WTC11 (cell line): ENCODE results near the gene PRICKLE1. TPM values are rescaled to one million over a fixed set of nuclear protein-coding genes. Genes with fewer than 3 reads are reported as not detected.

Experiments
- ATAC-seq: fragments of 200-7000 bp; cut with Tn5 transposase; 2 replicates; pipeline ENCODE4 v1.10.0; 2021; ENCODE audit warnings: mild to moderate bottlenecking, moderate library complexity
- CTCF ChIA-PET: fragments of 300-600 bp; sonication (Branson Sonifier 250); formaldehyde crosslinking; loops from one replicate; lab custom pipeline; 2021; ENCODE audit warnings: antibody characterized with exemption; lab: Charles Lee
- POLR2A ChIA-PET: fragments of 350-600 bp; sonication (Branson Sonifier 250); formaldehyde crosslinking; loops from one replicate; lab custom pipeline; 2021; ENCODE audit warnings: antibody characterized with exemption; lab: Charles Lee
- DNase-seq: peaks from one replicate; pipeline ENCODE4 v3.0.0; 2021; ENCODE audit warnings: low spot score
- H3K27ac Mint-ChIP-seq: 2 replicates; pipeline ENCODE4 v1.8.0; 2021; ENCODE audit warnings: mixed read lengths
- H3K27me3 Mint-ChIP-seq: 2 replicates; pipeline ENCODE4 v1.8.0; 2021; ENCODE audit warnings: low read depth, mild to moderate bottlenecking, moderate library complexity, mixed read lengths
- H3K36me3 Mint-ChIP-seq: 2 replicates; pipeline ENCODE4 v1.8.0; 2021; ENCODE audit warnings: mixed read lengths
- H3K4me1 Mint-ChIP-seq: 2 replicates; pipeline ENCODE4 v1.8.0; 2022; ENCODE audit warnings: mixed read lengths
- H3K4me3 Mint-ChIP-seq: 2 replicates; pipeline ENCODE4 v1.8.0; 2021; ENCODE audit warnings: mild to moderate bottlenecking, moderate library complexity, mixed read lengths
- H3K9me3 Mint-ChIP-seq: 2 replicates; pipeline ENCODE4 v1.8.0; 2021; ENCODE audit warnings: mixed read lengths
- AFF4 ChIP-seq: sonication (generic); formaldehyde crosslinking; IDR thresholded peaks from 2 replicates; pipeline ENCODE4 v1.8.1; 2023; ENCODE audit warnings: mild to moderate bottlenecking, missing genetic modification reagents, borderline replicate concordance
- CDX4 ChIP-seq: fragments of 250-450 bp; sonication (Bioruptor Pico); IDR thresholded peaks from 2 replicates; pipeline ENCODE4 v1.9.0; 2021; ENCODE audit warnings: moderate library complexity, mild to moderate bottlenecking, inconsistent platforms, borderline replicate concordance
- E2F5 ChIP-seq: sonication (generic); formaldehyde crosslinking; IDR thresholded peaks from 2 replicates; pipeline ENCODE4 v1.8.1; 2022; ENCODE audit warnings: mild to moderate bottlenecking, moderate library complexity, missing genetic modification reagents
- IRF2 ChIP-seq: sonication (generic); formaldehyde crosslinking; IDR thresholded peaks from 2 replicates; pipeline ENCODE4 v1.8.0; 2022; ENCODE audit warnings: low read depth, missing genetic modification reagents, borderline replicate concordance
- JAZF1 ChIP-seq: fragments of 250-450 bp; sonication (Bioruptor Pico); IDR thresholded peaks from 2 replicates; pipeline ENCODE4 v1.9.0; 2021; ENCODE audit warnings: moderate library complexity, mild to moderate bottlenecking, inconsistent platforms
- KAT7 ChIP-seq: sonication (generic); formaldehyde crosslinking; IDR thresholded peaks from 2 replicates; pipeline ENCODE4 v1.8.1; 2023; ENCODE audit warnings: missing genetic modification reagents, mild to moderate bottlenecking, borderline replicate concordance
- NFATC4 ChIP-seq: fragments of 250-450 bp; sonication (Bioruptor Pico); IDR thresholded peaks from 2 replicates; pipeline ENCODE4 v1.9.0; 2021; ENCODE audit warnings: mild to moderate bottlenecking
- NFE2L1 ChIP-seq: sonication (generic); formaldehyde crosslinking; IDR thresholded peaks from 2 replicates; pipeline ENCODE4 v1.8.1; 2023; ENCODE audit warnings: missing genetic modification reagents
- NR3C1 ChIP-seq: sonication (generic); formaldehyde crosslinking; conservative IDR thresholded peaks from 2 replicates; pipeline ENCODE4 v1.8.1; 2023; ENCODE audit warnings: low read depth, mild to moderate bottlenecking, missing genetic modification reagents
- SOX15 ChIP-seq: fragments of 250-450 bp; sonication (Bioruptor Pico); IDR thresholded peaks from 2 replicates; pipeline ENCODE4 v1.9.0; 2021; ENCODE audit warnings: mild to moderate bottlenecking
- TCF7 ChIP-seq: sonication (generic); formaldehyde crosslinking; IDR thresholded peaks from 2 replicates; pipeline ENCODE4 v1.8.0; 2022; ENCODE audit warnings: mild to moderate bottlenecking, low read depth, missing genetic modification reagents, moderate library complexity
- TP53 ChIP-seq: sonication (generic); formaldehyde crosslinking; IDR thresholded peaks from 2 replicates; pipeline ENCODE4 v1.8.1; 2023; ENCODE audit warnings: mild to moderate bottlenecking, missing genetic modification reagents
- ZNF219 ChIP-seq: sonication (generic); formaldehyde crosslinking; IDR thresholded peaks from 2 replicates; pipeline ENCODE4 v1.8.0; 2023; ENCODE audit warnings: missing genetic modification reagents, mild to moderate bottlenecking, borderline replicate concordance
- total RNA-seq: library from RNA; stranded (reverse); gene quantifications from 3 replicates; pipeline ENCODE4 v1.2.3, GENCODE V29; 2021
- TF ChIP-seq, protein P1 (sequence below): sonication (generic); formaldehyde crosslinking; IDR thresholded peaks from 2 replicates; pipeline ENCODE4 v1.8.0; 2023; ENCODE audit warnings: mild to moderate bottlenecking, missing genetic modification reagents
- TF ChIP-seq, protein P2 (sequence below): fragments of 250-450 bp; sonication (Bioruptor Pico); IDR thresholded peaks from 2 replicates; pipeline ENCODE4 v1.9.0; 2021; ENCODE audit warnings: mild to moderate bottlenecking, borderline replicate concordance
- TF ChIP-seq, protein P3 (sequence below): sonication (generic); formaldehyde crosslinking; IDR thresholded peaks from 2 replicates; pipeline ENCODE4 v1.8.0; 2023; ENCODE audit warnings: missing genetic modification reagents

Gene PRICKLE1
- total RNA-seq, 1 experiment from 2014 or later, result 11.7 TPM

- H3K4me3 Mint-ChIP-seq, result no peak overlapping the region
- ChIA-PET CTCF (interaction anchor here (1.4 kb wide), 1 partner anchor 103 kb away, joined by 3 read pairs; no protein-coding TSS in a partner anchor), POLR2A (no interaction called here)
- ATAC-seq (no peak), DNase-seq (no peak)
- peaks cover 4% of the 10 kb centered on the region; the same call in 1 of the 2 replicates for H3K27me3 Mint-ChIP-seq
- TF ChIP-seq CDX4 (CRISPR knock-in tag), result no peak
- TF ChIP-seq, protein P1, sequence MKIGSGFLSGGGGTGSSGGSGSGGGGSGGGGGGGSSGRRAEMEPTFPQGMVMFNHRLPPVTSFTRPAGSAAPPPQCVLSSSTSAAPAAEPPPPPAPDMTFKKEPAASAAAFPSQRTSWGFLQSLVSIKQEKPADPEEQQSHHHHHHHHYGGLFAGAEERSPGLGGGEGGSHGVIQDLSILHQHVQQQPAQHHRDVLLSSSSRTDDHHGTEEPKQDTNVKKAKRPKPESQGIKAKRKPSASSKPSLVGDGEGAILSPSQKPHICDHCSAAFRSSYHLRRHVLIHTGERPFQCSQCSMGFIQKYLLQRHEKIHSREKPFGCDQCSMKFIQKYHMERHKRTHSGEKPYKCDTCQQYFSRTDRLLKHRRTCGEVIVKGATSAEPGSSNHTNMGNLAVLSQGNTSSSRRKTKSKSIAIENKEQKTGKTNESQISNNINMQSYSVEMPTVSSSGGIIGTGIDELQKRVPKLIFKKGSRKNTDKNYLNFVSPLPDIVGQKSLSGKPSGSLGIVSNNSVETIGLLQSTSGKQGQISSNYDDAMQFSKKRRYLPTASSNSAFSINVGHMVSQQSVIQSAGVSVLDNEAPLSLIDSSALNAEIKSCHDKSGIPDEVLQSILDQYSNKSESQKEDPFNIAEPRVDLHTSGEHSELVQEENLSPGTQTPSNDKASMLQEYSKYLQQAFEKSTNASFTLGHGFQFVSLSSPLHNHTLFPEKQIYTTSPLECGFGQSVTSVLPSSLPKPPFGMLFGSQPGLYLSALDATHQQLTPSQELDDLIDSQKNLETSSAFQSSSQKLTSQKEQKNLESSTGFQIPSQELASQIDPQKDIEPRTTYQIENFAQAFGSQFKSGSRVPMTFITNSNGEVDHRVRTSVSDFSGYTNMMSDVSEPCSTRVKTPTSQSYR (CRISPR knock-in tag), result no peak
- TF ChIP-seq NFE2L1, result no peak
- no peak for TF ChIP-seq AFF4 (CRISPR knock-in tag)
- TF ChIP-seq, protein P2, sequence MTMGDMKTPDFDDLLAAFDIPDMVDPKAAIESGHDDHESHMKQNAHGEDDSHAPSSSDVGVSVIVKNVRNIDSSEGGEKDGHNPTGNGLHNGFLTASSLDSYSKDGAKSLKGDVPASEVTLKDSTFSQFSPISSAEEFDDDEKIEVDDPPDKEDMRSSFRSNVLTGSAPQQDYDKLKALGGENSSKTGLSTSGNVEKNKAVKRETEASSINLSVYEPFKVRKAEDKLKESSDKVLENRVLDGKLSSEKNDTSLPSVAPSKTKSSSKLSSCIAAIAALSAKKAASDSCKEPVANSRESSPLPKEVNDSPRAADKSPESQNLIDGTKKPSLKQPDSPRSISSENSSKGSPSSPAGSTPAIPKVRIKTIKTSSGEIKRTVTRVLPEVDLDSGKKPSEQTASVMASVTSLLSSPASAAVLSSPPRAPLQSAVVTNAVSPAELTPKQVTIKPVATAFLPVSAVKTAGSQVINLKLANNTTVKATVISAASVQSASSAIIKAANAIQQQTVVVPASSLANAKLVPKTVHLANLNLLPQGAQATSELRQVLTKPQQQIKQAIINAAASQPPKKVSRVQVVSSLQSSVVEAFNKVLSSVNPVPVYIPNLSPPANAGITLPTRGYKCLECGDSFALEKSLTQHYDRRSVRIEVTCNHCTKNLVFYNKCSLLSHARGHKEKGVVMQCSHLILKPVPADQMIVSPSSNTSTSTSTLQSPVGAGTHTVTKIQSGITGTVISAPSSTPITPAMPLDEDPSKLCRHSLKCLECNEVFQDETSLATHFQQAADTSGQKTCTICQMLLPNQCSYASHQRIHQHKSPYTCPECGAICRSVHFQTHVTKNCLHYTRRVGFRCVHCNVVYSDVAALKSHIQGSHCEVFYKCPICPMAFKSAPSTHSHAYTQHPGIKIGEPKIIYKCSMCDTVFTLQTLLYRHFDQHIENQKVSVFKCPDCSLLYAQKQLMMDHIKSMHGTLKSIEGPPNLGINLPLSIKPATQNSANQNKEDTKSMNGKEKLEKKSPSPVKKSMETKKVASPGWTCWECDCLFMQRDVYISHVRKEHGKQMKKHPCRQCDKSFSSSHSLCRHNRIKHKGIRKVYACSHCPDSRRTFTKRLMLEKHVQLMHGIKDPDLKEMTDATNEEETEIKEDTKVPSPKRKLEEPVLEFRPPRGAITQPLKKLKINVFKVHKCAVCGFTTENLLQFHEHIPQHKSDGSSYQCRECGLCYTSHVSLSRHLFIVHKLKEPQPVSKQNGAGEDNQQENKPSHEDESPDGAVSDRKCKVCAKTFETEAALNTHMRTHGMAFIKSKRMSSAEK (CRISPR knock-in tag), result no peak
- no peak for TF ChIP-seq SOX15 (CRISPR knock-in tag)
- TF ChIP-seq KAT7 (CRISPR knock-in tag), result no peak
- no peak for TF ChIP-seq NR3C1 (CRISPR knock-in tag)
- TF ChIP-seq NFATC4 (CRISPR knock-in tag), result no peak
- no peak for TF ChIP-seq IRF2 (CRISPR knock-in tag)
- TF ChIP-seq E2F5 (CRISPR knock-in tag), result no peak
- TF ChIP-seq JAZF1 (CRISPR knock-in tag), result no peak
- TF ChIP-seq TP53, result no peak
- TF ChIP-seq, protein P3, sequence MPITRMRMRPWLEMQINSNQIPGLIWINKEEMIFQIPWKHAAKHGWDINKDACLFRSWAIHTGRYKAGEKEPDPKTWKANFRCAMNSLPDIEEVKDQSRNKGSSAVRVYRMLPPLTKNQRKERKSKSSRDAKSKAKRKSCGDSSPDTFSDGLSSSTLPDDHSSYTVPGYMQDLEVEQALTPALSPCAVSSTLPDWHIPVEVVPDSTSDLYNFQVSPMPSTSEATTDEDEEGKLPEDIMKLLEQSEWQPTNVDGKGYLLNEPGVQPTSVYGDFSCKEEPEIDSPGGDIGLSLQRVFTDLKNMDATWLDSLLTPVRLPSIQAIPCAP (CRISPR knock-in tag), result no peak
- TF ChIP-seq TCF7 (CRISPR knock-in tag), result no peak
- no peak for TF ChIP-seq ZNF219 (CRISPR knock-in tag)
- H3K36me3 Mint-ChIP-seq, result peaks cover 10% of the 10 kb centered on the region
- H3K27ac Mint-ChIP-seq, result no peak overlapping the region
- peaks cover 72% of the 10 kb centered on the region for H3K4me1 Mint-ChIP-seq
- no peaks in the 10 kb centered on the region for H3K9me3 Mint-ChIP-seq
These were observed 115.2 kb downstream of the PRICKLE1 start for GRCh38 chr12:42474391-42474790.
